ENCODE measurements around the gene AUTS2.

The AUTS2 gene

GRCh38 chr7:69599955-69600709, 1.9 kb downstream of the AUTS2 start:
- no peak for DNase-seq (ENCODE audit: low read depth)

GRCh38 chr7:69600710-69601519, 2.6 kb downstream of the AUTS2 start:
- DNase-seq (ENCODE audit: low read depth): no peak

DNA sequence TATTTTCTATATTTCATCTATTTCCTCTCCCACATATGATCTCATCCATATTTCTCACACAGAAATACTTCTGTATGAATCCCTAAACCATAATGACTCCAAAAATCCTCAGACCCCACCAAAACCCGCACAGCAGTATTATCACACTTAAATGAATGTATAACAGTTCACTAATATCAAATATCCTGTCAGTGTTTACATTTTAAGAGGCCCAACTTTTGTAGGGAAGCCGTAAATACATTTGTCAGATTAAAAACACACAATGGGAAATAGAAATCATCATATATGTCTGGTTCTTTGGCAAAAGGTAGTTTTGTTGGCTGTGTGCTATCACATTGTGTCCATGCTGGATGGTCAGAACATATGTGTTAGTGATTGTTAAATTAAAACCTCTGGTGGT, 4.2 kb downstream of the AUTS2 start:
- no peak for DNase-seq (ENCODE audit: low read depth)

DNA sequence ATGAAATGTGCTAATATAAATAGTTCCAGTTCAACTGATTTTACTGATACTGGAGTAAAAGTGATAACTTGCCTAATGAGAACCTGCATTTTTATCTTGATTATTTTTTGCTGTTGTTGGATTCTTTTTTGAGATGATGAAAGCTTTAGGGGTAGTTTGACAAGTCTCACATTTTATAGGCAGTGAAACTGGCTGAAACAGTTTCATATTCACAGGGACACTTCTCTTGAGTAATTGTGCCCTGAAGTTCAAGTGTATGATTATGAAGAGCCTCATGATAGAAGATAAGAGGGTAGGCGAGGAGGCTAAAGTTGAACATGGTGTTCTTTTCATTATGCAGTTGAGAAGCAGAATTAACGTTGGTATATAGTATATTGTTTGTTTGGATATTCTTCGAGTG, 5.1 kb downstream of the AUTS2 start:
- DNase-seq (ENCODE audit: low read depth): no peak

DNA sequence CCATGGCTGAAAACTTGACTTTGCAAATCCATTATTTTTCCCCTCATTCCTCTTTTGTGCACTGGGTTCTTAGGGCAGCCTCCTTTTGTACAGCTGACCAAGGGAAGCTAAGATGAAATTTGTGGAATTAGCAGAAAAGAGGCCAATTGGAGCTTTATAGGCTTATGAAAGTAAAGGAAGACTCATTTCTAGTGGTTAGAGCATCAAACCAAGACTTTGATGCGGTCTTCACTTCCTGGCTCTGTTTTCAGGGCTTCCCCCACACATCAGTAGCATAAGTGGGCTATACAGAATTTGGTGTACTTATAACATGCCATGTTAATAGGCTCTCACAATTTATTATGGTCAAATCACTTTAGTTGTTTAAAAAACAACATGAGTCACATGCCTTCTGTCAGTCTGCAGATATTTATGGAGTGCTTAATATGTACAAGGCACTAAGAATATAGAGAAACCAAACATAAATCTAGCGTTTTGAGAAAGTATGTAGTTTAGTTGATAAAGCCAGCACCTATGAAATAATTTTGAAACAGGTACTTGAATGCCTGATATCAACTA, 5.7 kb downstream of the AUTS2 start:
- DNase-seq (ENCODE audit: low read depth): no peak

DNA sequence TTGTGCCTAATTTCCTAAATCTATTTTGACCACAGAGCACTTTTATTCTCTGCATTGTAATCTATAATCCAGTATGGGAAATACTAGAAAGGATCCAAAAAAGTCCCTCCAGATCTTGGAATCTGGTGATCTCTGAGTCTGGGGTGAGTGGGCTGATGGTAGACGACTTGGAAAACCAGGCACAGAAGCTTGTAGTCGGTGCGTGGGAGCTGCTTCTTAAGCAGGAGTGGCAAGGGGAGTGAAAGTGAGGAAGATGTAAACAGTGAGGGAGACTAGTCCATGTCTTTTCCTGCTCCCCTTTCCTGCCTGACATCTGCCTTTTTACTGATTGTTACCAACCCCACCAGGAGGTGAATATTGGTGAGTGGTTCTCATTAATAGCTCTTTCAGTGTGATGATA, 6.8 kb downstream of the AUTS2 start:
- no peak for DNase-seq (ENCODE audit: low read depth)

- no peak for DNase-seq (ENCODE audit: low read depth)
These were observed 7.3 kb downstream of the AUTS2 start for GRCh38 chr7:69605546-69605945.

DNA sequence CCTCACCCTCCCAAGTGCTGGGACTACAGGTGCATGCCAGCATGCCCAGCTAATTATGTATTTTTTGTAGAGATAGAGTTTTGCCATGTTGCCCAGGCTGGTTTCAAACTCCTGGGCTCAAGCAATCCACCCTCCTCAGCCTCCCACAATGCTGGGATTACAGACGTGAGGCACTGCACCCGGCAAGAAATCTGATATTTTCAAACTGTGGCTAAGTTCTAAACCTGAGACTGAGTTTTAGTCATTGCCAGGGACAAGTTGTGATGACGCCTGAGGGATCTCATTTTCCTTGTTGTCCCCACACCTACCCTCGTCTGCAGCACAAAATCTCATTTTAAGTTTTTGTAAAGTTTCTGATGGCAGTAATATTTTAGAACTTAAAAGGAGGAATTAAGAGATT, 9.8 kb downstream of the AUTS2 start:
- no peak for DNase-seq (ENCODE audit: low read depth)

DNA sequence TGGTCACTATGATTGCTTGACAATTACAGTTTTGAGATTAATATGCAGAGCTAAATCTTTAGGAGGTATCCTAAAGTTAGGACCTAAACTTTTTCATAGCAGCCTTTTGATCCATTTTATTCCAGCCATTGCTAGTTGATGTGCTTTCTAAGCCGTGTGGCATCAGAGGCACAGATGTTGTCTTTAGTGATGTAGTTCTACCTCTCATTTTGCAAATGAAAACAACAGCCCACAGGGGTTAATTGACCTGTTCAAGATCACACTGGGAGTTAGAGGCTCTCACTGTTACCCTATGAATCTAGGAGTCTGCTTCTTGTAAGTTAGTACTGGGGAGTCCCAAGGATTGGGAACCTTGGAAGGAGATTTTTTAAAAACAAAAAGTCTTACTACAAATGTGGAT, 10.6 kb downstream of the AUTS2 start:
- DNase-seq (ENCODE audit: low read depth): no peak

GRCh38 chr7:69609541-69610373, 11.5 kb downstream of the AUTS2 start:
- no peak for DNase-seq (ENCODE audit: low read depth)

DNA sequence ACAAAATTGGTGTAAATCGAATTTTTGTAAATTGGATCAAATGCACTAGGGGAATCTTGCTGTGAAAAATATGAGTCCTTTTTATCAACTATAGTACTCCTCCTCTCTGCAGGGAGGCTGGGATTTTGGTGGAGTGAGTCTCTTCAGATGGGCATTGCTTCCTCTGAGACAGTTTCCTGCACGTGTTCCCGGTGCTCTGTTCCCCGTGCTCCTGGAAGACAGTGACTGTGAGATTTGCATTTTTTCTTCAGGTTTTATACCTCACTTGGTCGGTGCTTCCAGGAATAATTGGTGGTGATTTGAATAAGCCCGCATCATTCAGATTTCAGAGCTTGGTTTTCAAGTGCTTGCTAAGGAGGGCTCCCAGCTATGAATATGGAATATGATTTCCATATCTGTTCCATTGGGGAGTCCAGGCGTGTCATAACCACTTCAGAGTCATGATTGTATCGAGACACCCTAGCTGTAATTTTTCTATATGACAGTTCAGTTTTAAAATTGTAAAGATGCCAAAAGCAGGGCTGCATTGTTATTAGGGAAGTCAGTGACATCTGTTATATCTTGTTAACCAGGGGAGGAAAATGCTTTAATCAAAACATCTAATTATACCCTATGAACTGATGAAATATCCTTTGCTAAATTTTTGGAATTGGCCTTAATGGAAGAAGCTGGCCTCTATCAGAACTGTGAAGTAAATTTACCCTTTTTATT, 12.3 kb downstream of the AUTS2 start:
- DNase-seq (ENCODE audit: low read depth): no peak

DNA sequence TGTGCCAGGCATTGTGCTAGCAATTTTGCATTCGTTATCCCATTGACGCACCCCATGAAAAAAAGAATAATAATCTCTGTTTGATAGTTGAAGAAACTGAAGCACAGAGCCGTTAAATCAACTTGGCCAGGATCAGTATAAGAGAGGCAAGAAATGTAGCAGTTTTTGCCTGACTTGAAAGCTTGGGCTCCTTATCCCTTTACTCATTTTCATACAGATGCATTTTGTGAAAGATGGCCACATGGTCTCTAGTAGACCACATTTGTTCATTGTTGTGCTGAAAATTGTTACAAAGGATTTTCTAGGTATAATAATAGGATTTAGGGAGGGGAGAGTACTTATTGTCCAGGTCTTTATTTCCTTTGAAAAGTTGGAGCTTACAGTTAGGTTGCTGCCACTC, 14.7 kb downstream of the AUTS2 start:
- no peak for DNase-seq (ENCODE audit: low read depth)

- DNase-seq (ENCODE audit: low read depth): no peak
These were observed 15.6 kb downstream of the AUTS2 start for GRCh38 chr7:69613846-69614245.

GRCh38 chr7:69615685-69616084, 17.4 kb downstream of the AUTS2 start:
- DNase-seq (ENCODE audit: low read depth): no peak

- no peak for DNase-seq (ENCODE audit: low read depth)
These were observed 19.1 kb downstream of the AUTS2 start for GRCh38 chr7:69617364-69617763.

DNA sequence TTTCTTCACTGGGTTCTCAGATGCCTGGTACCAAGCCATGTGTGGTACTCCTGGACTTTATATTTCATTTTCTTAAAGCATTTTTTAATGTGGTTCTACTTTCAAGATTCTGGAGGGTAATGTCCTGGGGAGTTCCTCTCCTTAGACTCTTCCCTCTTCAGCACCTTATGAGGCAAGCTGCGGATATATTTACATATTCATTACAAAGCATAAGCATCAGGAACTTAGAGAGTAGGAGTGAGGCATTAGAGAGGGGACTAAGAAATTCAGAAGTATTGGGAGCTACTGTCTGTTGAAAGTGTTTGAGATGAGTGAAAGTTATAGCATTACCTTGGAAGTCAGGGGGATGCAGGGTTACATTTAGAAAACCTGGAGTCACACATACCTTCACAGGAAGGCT, 20.8 kb downstream of the AUTS2 start:
- DNase-seq (ENCODE audit: low read depth): no peak

DNA sequence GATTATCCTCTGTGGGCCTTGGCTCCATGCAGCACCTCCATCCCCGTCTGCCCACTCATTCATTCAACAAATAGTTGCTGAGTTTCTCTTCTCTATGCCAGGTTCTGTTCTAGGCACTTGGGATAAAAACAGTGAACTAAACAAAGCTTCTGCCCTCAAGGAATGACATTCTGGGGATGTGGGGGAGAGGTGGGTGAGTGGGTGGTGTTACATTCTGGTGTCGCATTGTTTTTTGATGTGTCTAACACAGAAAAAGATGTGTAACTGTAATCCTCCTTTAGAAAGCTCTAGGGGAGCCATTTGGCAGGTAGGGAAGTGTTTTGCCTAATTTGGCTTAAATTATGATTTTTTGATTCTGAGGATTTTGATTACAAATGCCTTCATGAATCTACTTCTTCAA, 21.4 kb downstream of the AUTS2 start:
- DNase-seq (ENCODE audit: low read depth): no peak

GRCh38 chr7:69620063-69620462, 21.8 kb downstream of the AUTS2 start:
- no peak for DNase-seq (ENCODE audit: low read depth)

- no peak for DNase-seq (ENCODE audit: low read depth)
These were observed 22.4 kb downstream of the AUTS2 start for GRCh38 chr7:69620650-69621049.

- no peak for DNase-seq (ENCODE audit: low read depth)
These were observed 23.9 kb downstream of the AUTS2 start for GRCh38 chr7:69622014-69622835.

- DNase-seq (ENCODE audit: low read depth): no peak
These were observed 24.7 kb downstream of the AUTS2 start for GRCh38 chr7:69622960-69623359.
